GM23338 (cell line): ENCODE results near the gene ZNF740. TPM values are rescaled to one million over a fixed set of nuclear protein-coding genes. Genes with fewer than 3 reads are reported as not detected.
A peak's percentile ranks its signal among the peaks of the same experiment; 100 is the strongest.

Experiments
- ATAC-seq: fragments of 200-7000 bp; cut with Tn5 transposase; 3 replicates; pipeline ENCODE4 v1.9.1; 2020
- DNase-seq: peaks from one replicate; pipeline ENCODE4 v3.0.0-alpha.2; 2015; ENCODE audit warnings: low spot score
- H2AFZ ChIP-seq: fragments of 200-600 bp; sonication (generic); 2 replicates; pipeline ENCODE4 v1.8.0; 2016; ENCODE audit warnings: antibody characterized with exemption, mild to moderate bottlenecking, moderate library complexity
- H3F3A ChIP-seq: fragments of 200-600 bp; sonication (generic); replicated peaks from 2 replicates; pipeline ENCODE4 v1.8.0; 2017; ENCODE audit warnings: antibody characterized with exemption, mixed run types, low read depth
- H3K27ac ChIP-seq: fragments of 200-600 bp; sonication (generic); 2 replicates; pipeline ENCODE4 v1.6.1; 2016; ENCODE audit warnings: low read depth
- H3K27me3 ChIP-seq: fragments of 200-600 bp; sonication (generic); 2 replicates; pipeline ENCODE4 v1.8.0; 2016; ENCODE audit warnings: mild to moderate bottlenecking, mixed run types, moderate library complexity; ENCODE audit not compliant: insufficient read depth
- H3K36me3 ChIP-seq: fragments of 200-600 bp; sonication (generic); 2 replicates; pipeline ENCODE4 v1.8.0; 2016; ENCODE audit warnings: mild to moderate bottlenecking; ENCODE audit not compliant: insufficient read depth
- H3K4me1 ChIP-seq: fragments of 200-600 bp; sonication (generic); 2 replicates; pipeline ENCODE4 v1.8.0; 2016; ENCODE audit warnings: mild to moderate bottlenecking, moderate library complexity; ENCODE audit not compliant: insufficient read depth
- H3K4me2 ChIP-seq: fragments of 200-600 bp; sonication (generic); 2 replicates; pipeline ENCODE4 v1.7.1; 2017; ENCODE audit warnings: mixed run types
- H3K4me3 ChIP-seq: fragments of 200-600 bp; sonication (generic); 2 replicates; pipeline ENCODE4 v1.6.1; 2016; ENCODE audit warnings: mixed run types
- H3K79me2 ChIP-seq: fragments of 200-600 bp; sonication (generic); replicated peaks from 2 replicates; pipeline ENCODE4 v1.8.0; 2017; ENCODE audit warnings: mild to moderate bottlenecking; ENCODE audit not compliant: insufficient read depth
- H3K9me2 ChIP-seq: fragments of 200-600 bp; sonication (generic); 2 replicates; pipeline ENCODE4 v1.8.0; 2017; ENCODE audit not compliant: insufficient read depth
- H4K20me1 ChIP-seq: fragments of 200-600 bp; sonication (generic); replicated peaks from 2 replicates; pipeline ENCODE4 v1.8.0; 2017; ENCODE audit warnings: mild to moderate bottlenecking; ENCODE audit not compliant: insufficient read depth
- H3K27ac Mint-ChIP-seq: 2 replicates; pipeline ENCODE4 v1.8.0; 2020; ENCODE audit warnings: inconsistent platforms, mild to moderate bottlenecking, moderate library complexity, mixed read lengths
- H3K27me3 Mint-ChIP-seq: 3 replicates; pipeline ENCODE4 v1.8.0; 2022; ENCODE audit warnings: low read depth, mild to moderate bottlenecking, moderate library complexity, mixed read lengths, inconsistent platforms; ENCODE audit not compliant: insufficient read depth, poor library complexity
- H3K36me3 Mint-ChIP-seq: 3 replicates; pipeline ENCODE4 v1.8.0; 2021; ENCODE audit warnings: low read depth, mild to moderate bottlenecking, inconsistent platforms, moderate library complexity, mixed read lengths
- H3K4me1 Mint-ChIP-seq: 3 replicates; pipeline ENCODE4 v1.8.0; 2020; ENCODE audit warnings: mild to moderate bottlenecking, inconsistent platforms, mixed read lengths
- H3K4me3 Mint-ChIP-seq: 3 replicates; pipeline ENCODE4 v1.8.0; 2021; ENCODE audit warnings: moderate library complexity, mild to moderate bottlenecking, inconsistent platforms, mixed read lengths
- H3K9me3 Mint-ChIP-seq: 3 replicates; pipeline ENCODE4 v1.8.0; 2020; ENCODE audit warnings: moderate library complexity, mild to moderate bottlenecking, inconsistent platforms, mixed read lengths
- CREB1 ChIP-seq: fragments of 250-450 bp; sonication (Bioruptor Pico); IDR thresholded peaks from 2 replicates; pipeline ENCODE4 v1.5.0; 2020; ENCODE audit warnings: low read depth, mild to moderate bottlenecking, moderate library complexity
- EZH2 ChIP-seq: fragments of 200-600 bp; sonication (generic); IDR thresholded peaks from one replicate; pipeline ENCODE4 v1.8.0; 2017; ENCODE audit warnings: antibody characterized with exemption, mild to moderate bottlenecking, low read depth; ENCODE audit not compliant: unreplicated experiment
- NANOG ChIP-seq: IDR thresholded peaks from 2 replicates; pipeline ENCODE4 v1.6.1; 2016; ENCODE audit warnings: antibody characterized with exemption, borderline replicate concordance
- STAT1 ChIP-seq: IDR thresholded peaks from one replicate; pipeline ENCODE4 v1.6.1; 2016; ENCODE audit warnings: antibody characterized with exemption; ENCODE audit not compliant: unreplicated experiment
- ZNF114 ChIP-seq: fragments of 250-450 bp; sonication (Bioruptor Pico); IDR thresholded peaks from 2 replicates; pipeline ENCODE4 v1.5.0; 2020; ENCODE audit warnings: mild to moderate bottlenecking, moderate library complexity
- ZNF331 ChIP-seq: fragments of 250-450 bp; sonication (Bioruptor Pico); IDR thresholded peaks from 2 replicates; pipeline ENCODE4 v1.5.0; 2020; ENCODE audit warnings: low read depth, mild to moderate bottlenecking, moderate library complexity
- polyA plus RNA-seq: library from polyadenylated mRNA; unstranded; fragments of >200 nt; fragmentation: Nextera tagmentation; extraction: Ambion mirVana; gene quantifications from 2 replicates; pipeline ENCODE4 v1.2.1, GENCODE V29; 2016
- total RNA-seq: library from RNA; depleted of rRNA; stranded (reverse); fragments of >200 nt; shearing (Covaris generic); gene quantifications from 2 replicates; pipeline ENCODE4 v1.2.3, GENCODE V29; 2014
- TF ChIP-seq, protein P1 (sequence below): IDR thresholded peaks from one replicate; pipeline ENCODE4 v1.6.1; 2018; ENCODE audit warnings: antibody characterized with exemption; ENCODE audit not compliant: unreplicated experiment
- TF ChIP-seq, protein P2 (sequence below), 2 experiments: fragments of 200-600 bp in 1 of 2; sonication (generic) in 1 of 2; conservative IDR thresholded peaks; 2 replicates each; pipeline versions ENCODE4 v1.5.1 to v1.6.1; 2016 to 2017; ENCODE audit warnings: antibody characterized with exemption in 2 of 2, low read depth in 2 of 2, mild to moderate bottlenecking in 2 of 2, moderate library complexity in 1 of 2

Gene ZNF740
- total and polyA plus RNA-seq, 2 experiments from 2014 or later = 2.6 to 13.0 TPM

DNA sequence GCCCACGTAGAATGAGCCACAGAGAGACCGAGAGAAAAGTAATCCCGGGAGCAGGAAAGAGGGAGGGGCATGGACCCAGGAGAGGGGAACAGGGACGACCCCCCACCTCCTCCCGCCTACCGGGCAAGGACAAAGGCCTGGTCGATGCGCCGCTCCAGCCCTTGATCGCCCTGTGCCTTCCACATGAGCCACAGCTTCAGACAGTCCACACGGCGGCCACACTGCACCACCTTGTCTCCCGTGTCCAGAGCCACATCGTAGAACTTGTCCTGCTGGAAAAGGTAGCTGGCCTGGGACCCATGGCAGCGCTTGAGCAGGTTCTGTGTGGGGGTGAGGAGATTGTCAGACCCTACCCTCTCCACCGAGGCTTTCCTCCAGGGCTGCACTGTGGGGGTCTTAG, 20.5 kb upstream of the ZNF740 start (continued):
- TF ChIP-seq, protein P1, sequence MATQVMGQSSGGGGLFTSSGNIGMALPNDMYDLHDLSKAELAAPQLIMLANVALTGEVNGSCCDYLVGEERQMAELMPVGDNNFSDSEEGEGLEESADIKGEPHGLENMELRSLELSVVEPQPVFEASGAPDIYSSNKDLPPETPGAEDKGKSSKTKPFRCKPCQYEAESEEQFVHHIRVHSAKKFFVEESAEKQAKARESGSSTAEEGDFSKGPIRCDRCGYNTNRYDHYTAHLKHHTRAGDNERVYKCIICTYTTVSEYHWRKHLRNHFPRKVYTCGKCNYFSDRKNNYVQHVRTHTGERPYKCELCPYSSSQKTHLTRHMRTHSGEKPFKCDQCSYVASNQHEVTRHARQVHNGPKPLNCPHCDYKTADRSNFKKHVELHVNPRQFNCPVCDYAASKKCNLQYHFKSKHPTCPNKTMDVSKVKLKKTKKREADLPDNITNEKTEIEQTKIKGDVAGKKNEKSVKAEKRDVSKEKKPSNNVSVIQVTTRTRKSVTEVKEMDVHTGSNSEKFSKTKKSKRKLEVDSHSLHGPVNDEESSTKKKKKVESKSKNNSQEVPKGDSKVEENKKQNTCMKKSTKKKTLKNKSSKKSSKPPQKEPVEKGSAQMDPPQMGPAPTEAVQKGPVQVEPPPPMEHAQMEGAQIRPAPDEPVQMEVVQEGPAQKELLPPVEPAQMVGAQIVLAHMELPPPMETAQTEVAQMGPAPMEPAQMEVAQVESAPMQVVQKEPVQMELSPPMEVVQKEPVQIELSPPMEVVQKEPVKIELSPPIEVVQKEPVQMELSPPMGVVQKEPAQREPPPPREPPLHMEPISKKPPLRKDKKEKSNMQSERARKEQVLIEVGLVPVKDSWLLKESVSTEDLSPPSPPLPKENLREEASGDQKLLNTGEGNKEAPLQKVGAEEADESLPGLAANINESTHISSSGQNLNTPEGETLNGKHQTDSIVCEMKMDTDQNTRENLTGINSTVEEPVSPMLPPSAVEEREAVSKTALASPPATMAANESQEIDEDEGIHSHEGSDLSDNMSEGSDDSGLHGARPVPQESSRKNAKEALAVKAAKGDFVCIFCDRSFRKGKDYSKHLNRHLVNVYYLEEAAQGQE = no peak
- TF ChIP-seq ZNF331 (CRISPR knock-in tag) = no peak
- TF ChIP-seq, protein P2, sequence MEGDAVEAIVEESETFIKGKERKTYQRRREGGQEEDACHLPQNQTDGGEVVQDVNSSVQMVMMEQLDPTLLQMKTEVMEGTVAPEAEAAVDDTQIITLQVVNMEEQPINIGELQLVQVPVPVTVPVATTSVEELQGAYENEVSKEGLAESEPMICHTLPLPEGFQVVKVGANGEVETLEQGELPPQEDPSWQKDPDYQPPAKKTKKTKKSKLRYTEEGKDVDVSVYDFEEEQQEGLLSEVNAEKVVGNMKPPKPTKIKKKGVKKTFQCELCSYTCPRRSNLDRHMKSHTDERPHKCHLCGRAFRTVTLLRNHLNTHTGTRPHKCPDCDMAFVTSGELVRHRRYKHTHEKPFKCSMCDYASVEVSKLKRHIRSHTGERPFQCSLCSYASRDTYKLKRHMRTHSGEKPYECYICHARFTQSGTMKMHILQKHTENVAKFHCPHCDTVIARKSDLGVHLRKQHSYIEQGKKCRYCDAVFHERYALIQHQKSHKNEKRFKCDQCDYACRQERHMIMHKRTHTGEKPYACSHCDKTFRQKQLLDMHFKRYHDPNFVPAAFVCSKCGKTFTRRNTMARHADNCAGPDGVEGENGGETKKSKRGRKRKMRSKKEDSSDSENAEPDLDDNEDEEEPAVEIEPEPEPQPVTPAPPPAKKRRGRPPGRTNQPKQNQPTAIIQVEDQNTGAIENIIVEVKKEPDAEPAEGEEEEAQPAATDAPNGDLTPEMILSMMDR (conservative IDR thresholded peaks at IDR 0.05; ENCODE audit: low read depth in 2 of 2) = no peak

DNA sequence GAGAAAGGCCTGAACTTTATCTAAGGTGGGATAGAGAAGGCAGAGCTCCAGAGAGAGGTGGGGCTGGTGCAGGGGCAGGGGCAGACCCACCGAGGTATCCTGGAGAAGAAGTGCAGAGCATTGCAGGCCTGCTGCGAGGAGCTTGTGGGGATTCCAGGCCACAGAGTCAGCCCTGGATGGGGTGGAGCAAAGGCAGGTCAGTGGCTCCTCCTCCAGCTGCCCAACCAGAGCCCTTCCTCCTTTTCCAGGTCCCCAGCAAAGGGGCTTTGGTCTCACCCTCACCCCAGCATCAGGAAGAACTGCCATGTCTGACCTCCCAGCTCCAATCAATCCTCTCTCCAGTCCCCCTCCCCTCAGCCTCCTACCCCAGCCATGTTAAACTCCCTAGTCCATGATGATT, 19.8 kb upstream of the ZNF740 start:
- Histone ChIP-seq H3K36me3 (no peaks in the 10 kb centered on the region), H3K4me1 (peaks cover 4% of the 10 kb centered on the region; the same call in 1 of the 2 replicates), H3K4me2 (no peak overlapping the region), H3K79me2 (no peaks in the 10 kb centered on the region), H3F3A (0 out of 2 replicates have a peak, but pooled peaks cover 5% of the 10 kb centered on the region), H3K4me3 (no peak overlapping the region), H3K27me3 (peaks cover 35% of the 10 kb centered on the region), H4K20me1 (no peaks in the 10 kb centered on the region), H3K27ac (no peak overlapping the region), H3K9me2 (no peaks in the 10 kb centered on the region), H2AFZ (no peak overlapping the region)
- peak; percentile 17 for ATAC-seq
- no peaks in the 10 kb centered on the region for H3K36me3 Mint-ChIP-seq
- H3K4me1 Mint-ChIP-seq = peaks cover 11% of the 10 kb centered on the region
- no peaks in the 10 kb centered on the region for H3K9me3 Mint-ChIP-seq
- H3K27ac Mint-ChIP-seq = no peak overlapping the region
- TF ChIP-seq NANOG = no peak
- no peak for TF ChIP-seq ZNF114 (CRISPR knock-in tag)
- TF ChIP-seq ZNF331 (CRISPR knock-in tag) = no peak
- TF ChIP-seq STAT1 = no peak
- TF ChIP-seq EZH2 = no peak
- no peak for TF ChIP-seq CREB1 (CRISPR knock-in tag)
- peak; percentile 18 for DNase-seq
- peaks cover 25% of the 10 kb centered on the region for H3K27me3 Mint-ChIP-seq
- no peak overlapping the region for H3K4me3 Mint-ChIP-seq
